GM12878 (cell line): ENCODE measurements around the gene FBXL16. TPM values are rescaled to one million over a fixed set of nuclear protein-coding genes. Genes with fewer than 3 reads are reported as not detected.

Source experiments
- ATAC-seq: fragments of 200-7000 bp; cut with Tn5 transposase; 3 replicates; pipeline ENCODE4 v1.9.1; 2020; ENCODE audit warnings: mild to moderate bottlenecking, moderate library complexity
- BruUV-seq: library from RNA; stranded (reverse); fragments of 400-500 nt; replicated peaks from 2 replicates; lab custom pipeline; 2021; lab: Mats Ljungman, UMichigan
- CTCF ChIA-PET: fragments of 300-600 bp; sonication (Branson Sonifier 250); formaldehyde crosslinking; extraction: SDS; loops from one replicate; lab custom pipeline; 2021; ENCODE audit warnings: inconsistent platforms; lab: Yijun Ruan, JAX
- POLR2A ChIA-PET: fragments of 350-600 bp; formaldehyde crosslinking; extraction: SDS; loops from one replicate; lab custom pipeline; 2021; ENCODE audit warnings: inconsistent platforms; lab: Charles Lee
- RAD21 ChIA-PET: fragments of 300-600 bp; sonication (Branson Sonifier 250); formaldehyde crosslinking; loops from one replicate; lab custom pipeline; 2023; ENCODE audit warnings: antibody characterized with exemption; ENCODE audit not compliant: unreplicated experiment; lab: Charles Lee
- SMC1A ChIA-PET: fragments of 300-600 bp; sonication (Branson Sonifier 250); formaldehyde crosslinking; loops from one replicate; lab custom pipeline; 2023; ENCODE audit not compliant: unreplicated experiment, uncharacterized antibody; lab: Charles Lee
- DNase-seq: peaks from one replicate; pipeline ENCODE4 v3.0.0-alpha.2; 2011; ENCODE audit warnings: low read depth, low spot score
- FAIRE-seq: peaks from 3 replicates; lab custom pipeline; 2011; peaks lifted over from hg19 to GRCh38; lab: Jason Lieb, UNC
- H2AFZ ChIP-seq: 2 replicates; pipeline ENCODE4 v1.6.0; 2011; ENCODE audit warnings: low read depth, low read length, control low read depth; ENCODE audit not compliant: control insufficient read depth
- H3K27ac ChIP-seq: 2 replicates; pipeline ENCODE4 v1.5.1; 2011; ENCODE audit warnings: control low read depth; ENCODE audit not compliant: control insufficient read depth, insufficient read depth
- H3K27me3 ChIP-seq, 2 experiments: replicated peaks in 1 of 2; 2 replicates each; pipeline versions ENCODE4 v1.6.0 to v1.6.1; 2011; ENCODE audit warnings: low read length in 1 of 2; ENCODE audit not compliant: control insufficient read depth in 2 of 2, insufficient read depth in 2 of 2
- H3K36me3 ChIP-seq, 2 experiments: 2 replicates each; pipeline ENCODE4 v1.5.1; 2011; ENCODE audit warnings: low read length in 1 of 2; ENCODE audit not compliant: control insufficient read depth in 2 of 2, insufficient read depth in 2 of 2
- H3K4me1 ChIP-seq: 2 replicates; pipeline ENCODE4 v1.6.1; 2011; ENCODE audit warnings: mild to moderate bottlenecking, low read length, moderate library complexity, mixed read lengths; ENCODE audit not compliant: control insufficient read depth, insufficient read depth
- H3K4me2 ChIP-seq: 2 replicates; pipeline ENCODE4 v1.6.0; 2011; ENCODE audit warnings: control low read depth; ENCODE audit not compliant: control insufficient read depth, insufficient read depth
- H3K4me3 ChIP-seq: fragments of 200-600 bp; sonication (generic); 2 replicates; pipeline ENCODE4 v1.5.1; 2016
- H3K79me2 ChIP-seq: 2 replicates; pipeline ENCODE4 v1.6.0; 2011; ENCODE audit warnings: low read length; ENCODE audit not compliant: control insufficient read depth, insufficient read depth
- H3K9ac ChIP-seq: 2 replicates; pipeline ENCODE4 v1.8.0; 2011; ENCODE audit warnings: low read length, control low read depth, mixed read lengths; ENCODE audit not compliant: control insufficient read depth, insufficient read depth
- H3K9me3 ChIP-seq: replicated peaks from 3 replicates; pipeline ENCODE4 v1.5.1; 2011; ENCODE audit warnings: mild to moderate bottlenecking, low read length; ENCODE audit not compliant: control insufficient read depth, insufficient read depth
- H4K20me1 ChIP-seq: 2 replicates; pipeline ENCODE4 v1.6.0; 2011; ENCODE audit not compliant: control insufficient read depth, insufficient read depth
- BCL3 ChIP-seq: IDR thresholded peaks from 2 replicates; pipeline ENCODE4 v1.6.1; 2011; ENCODE audit warnings: borderline replicate concordance, low read depth, mild to moderate bottlenecking, moderate library complexity, low read length; ENCODE audit not compliant: insufficient read depth, poor library complexity, severe bottlenecking
- GATAD2B ChIP-seq: fragments of 450-650 bp; conservative IDR thresholded peaks from 2 replicates; pipeline ENCODE4 v1.6.1; 2017; ENCODE audit warnings: low read depth, mild to moderate bottlenecking, moderate library complexity
- IRF4 ChIP-seq: IDR thresholded peaks from 2 replicates; pipeline ENCODE4 v1.6.1; 2011; ENCODE audit warnings: low read depth, low read length
- NBN ChIP-seq: fragments of 450-650 bp; IDR thresholded peaks from 2 replicates; pipeline ENCODE4 v1.6.1; 2016
- NFYB ChIP-seq: IDR thresholded peaks from 2 replicates; pipeline ENCODE4 v1.6.1; 2011; ENCODE audit warnings: low read depth, mild to moderate bottlenecking, low read length, improper control_type of control experiment, moderate library complexity; ENCODE audit not compliant: insufficient read depth
- NR2F1 ChIP-seq: fragments of 450-650 bp; conservative IDR thresholded peaks from 2 replicates; pipeline ENCODE4 v1.6.1; 2017; ENCODE audit warnings: mild to moderate bottlenecking
- NRF1 ChIP-seq: conservative IDR thresholded peaks from 2 replicates; pipeline ENCODE4 v1.6.1; 2011; ENCODE audit warnings: mild to moderate bottlenecking, low read depth, low read length, improper control_type of control experiment
- POLR2AphosphoS2 ChIP-seq: IDR thresholded peaks from 2 replicates; pipeline ENCODE4 v1.6.1; 2011; ENCODE audit warnings: low read depth, mild to moderate bottlenecking, low read length, improper control_type of control experiment, moderate library complexity
- RB1 ChIP-seq: fragments of 450-650 bp; formaldehyde crosslinking; IDR thresholded peaks from 2 replicates; pipeline ENCODE4 v1.6.1; 2017; ENCODE audit warnings: mild to moderate bottlenecking, borderline replicate concordance
- RCOR1 ChIP-seq: conservative IDR thresholded peaks from 2 replicates; pipeline ENCODE4 v1.6.1; 2012; ENCODE audit warnings: low read depth, low read length, improper control_type of control experiment
- TARDBP ChIP-seq: IDR thresholded peaks from 2 replicates; pipeline ENCODE4 v1.6.1; 2016; ENCODE audit warnings: borderline replicate concordance
- USF1 ChIP-seq: IDR thresholded peaks from 2 replicates; pipeline ENCODE4 v1.6.1; 2011; ENCODE audit warnings: borderline replicate concordance, low read depth, mild to moderate bottlenecking, moderate library complexity, mixed read lengths, low read length; ENCODE audit not compliant: insufficient read depth; ENCODE audit errors: extremely low read length
- YBX1 ChIP-seq: fragments of 450-650 bp; IDR thresholded peaks from 2 replicates; pipeline ENCODE4 v1.6.1; 2016; ENCODE audit warnings: antibody characterized with exemption
- ZNF207 ChIP-seq: fragments of 450-650 bp; IDR thresholded peaks from 2 replicates; pipeline ENCODE4 v1.6.1; 2014; ENCODE audit warnings: antibody characterized with exemption, mild to moderate bottlenecking, borderline replicate concordance
- WGBS: methylation state at CpG from one replicate; pipeline ENCODE4 v1.1.6; 2016; ENCODE audit warnings: low lambda C conversion rate; ENCODE audit not compliant: insufficient replicate concordance, insufficient coverage; ENCODE audit errors: missing lambda C conversion rate; 5-methylcytosine and 5-hydroxymethylcytosine counted together
- in situ Hi-C: fragments of 300-500 bp; cut with MboI; formaldehyde crosslinking; loops from 9 replicates; pipeline ENCODE4 v1.14.3; 2018; ENCODE audit warnings: mixed read lengths
- intact Hi-C: fragments of 100-400 bp; cut with micrococcal nuclease; formaldehyde crosslinking; loops from one replicate; pipeline ENCODE4 v1.14.2; 2022; ENCODE audit not compliant: unreplicated experiment
- polyA plus RNA-seq, 11 experiments: library from polyadenylated mRNA; depleted of rRNA in 4 of 11; unstranded in 6 of 11; stranded (reverse) in 5 of 11; fragments of >200 nt; fragmentation: Nextera tagmentation in 4 of 11; fragmentation: Illumina TruSeq in 1 of 11; extraction: Ambion mirVana in 4 of 11; extraction: Trizol in 1 of 11; gene quantifications; 1 replicate in 1 of 11; 2 replicates in 10 of 11; pipeline versions ENCODE4 v1.2.1 to v1.2.3, GENCODE V29; 2011 to 2016; ENCODE audit warnings: inconsistent platforms in 2 of 11, missing spikeins in 2 of 11, low read depth in 1 of 11
- total RNA-seq, 4 experiments: library from RNA; depleted of rRNA in 3 of 4; stranded (reverse); fragments of >200 nt in 3 of 4; fragmentation: Illumina TruSeq in 1 of 4; extraction: Trizol in 1 of 4; gene quantifications; 2 replicates each; pipeline versions ENCODE4 v1.2.1 to v1.2.3, GENCODE V29; 2013 to 2021
- TF ChIP-seq, protein P1 (sequence below): fragments of 450-650 bp; IDR thresholded peaks from 2 replicates; pipeline ENCODE4 v1.6.1; 2016; ENCODE audit warnings: mild to moderate bottlenecking
- TF ChIP-seq, protein P2 (sequence below): IDR thresholded peaks from 2 replicates; pipeline ENCODE4 v1.6.1; 2011; ENCODE audit warnings: mild to moderate bottlenecking, low read depth, low read length, moderate library complexity; ENCODE audit not compliant: insufficient replicate concordance

The FBXL16 gene
- total and polyA plus RNA-seq, 10 of the 15 experiments (the other 5 are each of a cell fraction or from before 2014, with no cell fraction given) = 0.13 to 1.4 (median 0.24) TPM

- Histone ChIP-seq H3K36me3 (no peaks in the 10 kb centered on the region), H3K79me2 (no peaks in the 10 kb centered on the region), H3K9me3 (no peaks in the 10 kb centered on the region; the same call in 2 of the 3 replicates), H3K9ac (no peak overlapping the region), H3K4me3 (peak overlapping the region; percentile 53; the same call in 1 of the 2 replicates), H2AFZ (peak overlapping the region; percentile 89), H3K27me3 (peaks cover 2 to 6% of the 10 kb centered on the region in 2 experiments; a peak in 3 of 4 replicates), H3K4me1 (peaks cover 7% of the 10 kb centered on the region), H3K4me2 (peak overlapping the region; percentile 88), H3K27ac (no peak overlapping the region), H4K20me1 (no peaks in the 10 kb centered on the region)
- in situ Hi-C loops = no loop called here
- ChIA-PET CTCF (interaction anchor here (0.6 to 1.6 kb wide), 6 partner anchors 14 to 365 kb away, joined by 3 to 5 read pairs (median 3); no protein-coding TSS in a partner anchor), RAD21 (interaction anchor here (0.9 kb wide), 1 partner anchor 25 kb away, joined by 3 read pairs; no protein-coding TSS in a partner anchor), POLR2A (interaction anchor here (0.7 to 2.0 kb wide), 6 partner anchors 11 to 59 kb away, joined by 3 to 7 read pairs (median 4); partner anchors contain the start of genes ANTKMT, HAGHL, JMJD8 and METRN), SMC1A (no interaction called here)
- 2% methylated on average over 69 of the region's 71 CpGs for WGBS
- DNase-seq = no peak
- no peak for FAIRE-seq
- intact Hi-C loops = no loop called here
- no TSS peak for BruUV-seq
- peak; percentile 82 for ATAC-seq
- no peak for TF ChIP-seq RCOR1
- 0 out of 2 replicates have a peak, but pooled peaks have one; percentile 54 for TF ChIP-seq NBN
- TF ChIP-seq, protein P1, sequence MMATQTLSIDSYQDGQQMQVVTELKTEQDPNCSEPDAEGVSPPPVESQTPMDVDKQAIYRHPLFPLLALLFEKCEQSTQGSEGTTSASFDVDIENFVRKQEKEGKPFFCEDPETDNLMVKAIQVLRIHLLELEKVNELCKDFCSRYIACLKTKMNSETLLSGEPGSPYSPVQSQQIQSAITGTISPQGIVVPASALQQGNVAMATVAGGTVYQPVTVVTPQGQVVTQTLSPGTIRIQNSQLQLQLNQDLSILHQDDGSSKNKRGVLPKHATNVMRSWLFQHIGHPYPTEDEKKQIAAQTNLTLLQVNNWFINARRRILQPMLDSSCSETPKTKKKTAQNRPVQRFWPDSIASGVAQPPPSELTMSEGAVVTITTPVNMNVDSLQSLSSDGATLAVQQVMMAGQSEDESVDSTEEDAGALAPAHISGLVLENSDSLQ = peak; percentile 79
- TF ChIP-seq, protein P2, sequence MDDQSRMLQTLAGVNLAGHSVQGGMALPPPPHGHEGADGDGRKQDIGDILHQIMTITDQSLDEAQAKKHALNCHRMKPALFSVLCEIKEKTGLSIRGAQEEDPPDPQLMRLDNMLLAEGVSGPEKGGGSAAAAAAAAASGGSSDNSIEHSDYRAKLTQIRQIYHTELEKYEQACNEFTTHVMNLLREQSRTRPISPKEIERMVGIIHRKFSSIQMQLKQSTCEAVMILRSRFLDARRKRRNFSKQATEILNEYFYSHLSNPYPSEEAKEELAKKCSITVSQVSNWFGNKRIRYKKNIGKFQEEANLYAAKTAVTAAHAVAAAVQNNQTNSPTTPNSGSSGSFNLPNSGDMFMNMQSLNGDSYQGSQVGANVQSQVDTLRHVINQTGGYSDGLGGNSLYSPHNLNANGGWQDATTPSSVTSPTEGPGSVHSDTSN = no peak
- 0 out of 2 replicates have a peak, but pooled peaks have one; percentile 31 for TF ChIP-seq POLR2AphosphoS2
- 0 out of 2 replicates have a peak, but pooled peaks have one; percentile 19 for TF ChIP-seq NRF1
- TF ChIP-seq BCL3 = no peak
- TF ChIP-seq YBX1 = no peak
- TF ChIP-seq IRF4 = no peak
- peak; percentile 94 for TF ChIP-seq NR2F1
- peak; percentile 77; the same call in 1 of the 2 replicates for TF ChIP-seq GATAD2B
- TF ChIP-seq NFYB = no peak
- TF ChIP-seq ZNF207 = 0 out of 2 replicates have a peak, but pooled peaks have one; percentile 49
- peak; percentile 78 for TF ChIP-seq USF1
- no peak for TF ChIP-seq TARDBP
- TF ChIP-seq RB1 = 0 out of 2 replicates have a peak, but pooled peaks have one; percentile 21
Observed at GRCh38 chr16:695355-696089, 10.1 kb downstream of the FBXL16 start.
